HepG2 (cell line): ENCODE results near the gene DMKN. TPM values are rescaled to one million over a fixed set of nuclear protein-coding genes. Genes with fewer than 3 reads are reported as not detected.

Source experiments
- ATM ChIP-seq: fragments of 450-650 bp; IDR thresholded peaks from 2 replicates; pipeline ENCODE4 v1.7.1; 2017; ENCODE audit warnings: mild to moderate bottlenecking, borderline replicate concordance
- CSRNP2 ChIP-seq: sonication (generic); formaldehyde crosslinking; conservative IDR thresholded peaks from 2 replicates; pipeline ENCODE4 v1.8.0; 2022; ENCODE audit warnings: low read depth, missing genetic modification reagents
- ETS1 ChIP-seq: sonication (generic); formaldehyde crosslinking; IDR thresholded peaks from 2 replicates; pipeline ENCODE4 v1.4.0; 2020; ENCODE audit warnings: missing genetic modification reagents
- GATAD2A ChIP-seq: IDR thresholded peaks from 2 replicates; pipeline ENCODE4 v1.6.1; 2016
- HMGXB3 ChIP-seq: sonication (generic); formaldehyde crosslinking; IDR thresholded peaks from 2 replicates; pipeline ENCODE4 v1.4.0; 2020; ENCODE audit warnings: missing genetic modification reagents, borderline replicate concordance
- HOXA3 ChIP-seq: sonication (generic); formaldehyde crosslinking; IDR thresholded peaks from 2 replicates; pipeline ENCODE4 v1.5.0; 2020; ENCODE audit warnings: missing genetic modification reagents
- ISX ChIP-seq: sonication (generic); formaldehyde crosslinking; conservative IDR thresholded peaks from 2 replicates; pipeline ENCODE4 v1.5.0; 2020; ENCODE audit warnings: missing genetic modification reagents
- NBN ChIP-seq: fragments of 450-650 bp; conservative IDR thresholded peaks from 2 replicates; pipeline ENCODE4 v1.6.1; 2017
- RAD21 ChIP-seq: fragments of 450-650 bp; formaldehyde crosslinking; IDR thresholded peaks from 2 replicates; pipeline ENCODE4 v1.5.0; 2020; ENCODE audit warnings: mild to moderate bottlenecking
- THAP11 ChIP-seq: IDR thresholded peaks from 2 replicates; pipeline ENCODE4 v1.6.1; 2016; ENCODE audit warnings: missing biosample characterization, missing genetic modification reagents
- TIGD3 ChIP-seq: sonication (generic); formaldehyde crosslinking; IDR thresholded peaks from 2 replicates; pipeline ENCODE4 v1.5.1; 2020; ENCODE audit warnings: mild to moderate bottlenecking, missing genetic modification reagents, borderline replicate concordance
- ZFP90 ChIP-seq: sonication (generic); formaldehyde crosslinking; IDR thresholded peaks from 2 replicates; pipeline ENCODE4 v1.8.0; 2022; ENCODE audit warnings: missing genetic modification reagents, mild to moderate bottlenecking, inconsistent platforms, borderline replicate concordance
- ZNF761 ChIP-seq: sonication (generic); formaldehyde crosslinking; conservative IDR thresholded peaks from 2 replicates; pipeline ENCODE4 v1.4.0; 2020; ENCODE audit warnings: mild to moderate bottlenecking, missing genetic modification reagents
- ZSCAN12 ChIP-seq: sonication (generic); formaldehyde crosslinking; IDR thresholded peaks from 2 replicates; pipeline ENCODE4 v1.9.0; 2021; ENCODE audit warnings: mild to moderate bottlenecking, missing genetic modification reagents
- polyA plus RNA-seq, 8 experiments: library from polyadenylated mRNA; depleted of rRNA in 3 of 8; stranded (reverse) in 7 of 8; unstranded in 1 of 8; fragments of >200 nt; fragmentation: Illumina TruSeq in 4 of 8; extraction: Trizol in 4 of 8; gene quantifications; 2 replicates each; pipeline versions ENCODE4 v1.2.1 to v1.2.3, GENCODE V29; 2011 to 2016; ENCODE audit warnings: low read depth in 4 of 8, missing spikeins in 1 of 8, mixed read lengths in 1 of 8; ENCODE audit not compliant: insufficient read depth in 1 of 8
- total RNA-seq, 5 experiments: library from RNA; depleted of rRNA; stranded (reverse); fragments of >200 nt; fragmentation: Illumina TruSeq; extraction: Trizol; gene quantifications; 2 replicates each; pipeline ENCODE4 v1.2.3, GENCODE V29; 2016; ENCODE audit warnings: low read depth in 1 of 5

DMKN gene
- total and polyA plus RNA-seq, 2 of the 13 experiments (the other 11 are each of a cell fraction or from before 2014, with no cell fraction given) = 50.8 to 57.1 TPM

GRCh38 chr19:35495107-35496064 lies 18.1 kb downstream of the DMKN start (continued):
- TF ChIP-seq HMGXB3 = 0 out of 2 replicates have a peak, but pooled peaks have one; percentile 24
- no peak for TF ChIP-seq TIGD3 (CRISPR knock-in tag)
- no peak for TF ChIP-seq CSRNP2 (CRISPR knock-in tag)
- TF ChIP-seq ISX (CRISPR knock-in tag) = no peak
- TF ChIP-seq HOXA3 (CRISPR knock-in tag) = peak; percentile 9; the same call in 1 of the 2 replicates
- TF ChIP-seq ZSCAN12 = 0 out of 2 replicates have a peak, but pooled peaks have one; percentile 17
- TF ChIP-seq GATAD2A = peak; percentile 57; the same call in 1 of the 2 replicates
- TF ChIP-seq ZNF761 (CRISPR knock-in tag) = 0 out of 2 replicates have a peak, but pooled peaks have one; percentile 27
- no peak for TF ChIP-seq ETS1 (CRISPR knock-in tag)
- 0 out of 2 replicates have a peak, but pooled peaks have one; percentile 62 for TF ChIP-seq ZFP90 (CRISPR knock-in tag)
- no peak for TF ChIP-seq ATM
- peak; percentile 33; the same call in 1 of the 2 replicates for TF ChIP-seq THAP11 (CRISPR knock-in tag)
- no peak for TF ChIP-seq NBN
- TF ChIP-seq RAD21 (CRISPR knock-in tag) = peak; percentile 91
